Measurements from ENCODE around the gene SLC6A6. TPM values are rescaled to one million over a fixed set of nuclear protein-coding genes. Genes with fewer than 3 reads are reported as not detected.

SLC6A6 gene
- polyA plus RNA-seq, 4 donors = 6.9 to 24.1 (median 9.7) TPM

- WGBS, 3 donors = 52 to 68% (median 65%) methylated on average over 5 of the region's 5 CpGs
- no peak for FAIRE-seq
- Histone ChIP-seq H3K4me1 (ENCODE audit: control insufficient read depth in 3 of 3, insufficient read depth in 2 of 3, low read depth in 1 of 3, low read length in 2 of 3) (no peaks in the 10 kb centered on the region), H3K27ac (ENCODE audit: low read depth in 1 of 3, low read length in 2 of 3) (no peak overlapping the region), H3K27me3 (ENCODE audit: control insufficient read depth in 3 of 3, insufficient read depth in 3 of 3, low read length in 3 of 3) (no peaks in the 10 kb centered on the region), H3K4me3 (ENCODE audit: low read depth in 1 of 3, low read length in 3 of 3) (no peak overlapping the region), H3K9me3 (ENCODE audit: control insufficient read depth in 2 of 2, insufficient read depth in 1 of 2, low read depth in 1 of 2, low read length in 1 of 2) (peaks cover 0 to 6% of the 10 kb centered on the region in 2 donors), H3K36me3 (ENCODE audit: control insufficient read depth in 3 of 3, insufficient read depth in 2 of 3, low read depth in 1 of 3, low read length in 3 of 3) (no peaks in the 10 kb centered on the region)
- no peak for DNase-seq
These were observed 12.7 kb upstream of the SLC6A6 start for GRCh38 chr3:14389716-14390115.

- no peak for DNase-seq
- H3K9me3 ChIP-seq (ENCODE audit: control insufficient read depth in 2 of 2, insufficient read depth in 1 of 2, low read depth in 1 of 2, low read length in 1 of 2) = no peaks in the 10 kb centered on the region
- H3K27ac ChIP-seq (ENCODE audit: low read depth in 1 of 3, low read length in 2 of 3) = no peak overlapping the region
- no peaks in the 10 kb centered on the region for H3K27me3 ChIP-seq (ENCODE audit: control insufficient read depth in 3 of 3, insufficient read depth in 3 of 3, low read length in 3 of 3)
- WGBS, 3 donors = 23 to 38% (median 33%) methylated on average over 4 of the region's 4 CpGs
- FAIRE-seq = no peak
- no peak overlapping the region for H3K4me3 ChIP-seq (ENCODE audit: low read depth in 1 of 3, low read length in 3 of 3)
- no peaks in the 10 kb centered on the region for H3K4me1 ChIP-seq (ENCODE audit: control insufficient read depth in 3 of 3, insufficient read depth in 2 of 3, low read depth in 1 of 3, low read length in 2 of 3)
- H3K36me3 ChIP-seq (ENCODE audit: control insufficient read depth in 3 of 3, insufficient read depth in 2 of 3, low read depth in 1 of 3, low read length in 3 of 3) = no peaks in the 10 kb centered on the region
These were observed 11.4 kb upstream of the SLC6A6 start for GRCh38 chr3:14391033-14391432.

DNA sequence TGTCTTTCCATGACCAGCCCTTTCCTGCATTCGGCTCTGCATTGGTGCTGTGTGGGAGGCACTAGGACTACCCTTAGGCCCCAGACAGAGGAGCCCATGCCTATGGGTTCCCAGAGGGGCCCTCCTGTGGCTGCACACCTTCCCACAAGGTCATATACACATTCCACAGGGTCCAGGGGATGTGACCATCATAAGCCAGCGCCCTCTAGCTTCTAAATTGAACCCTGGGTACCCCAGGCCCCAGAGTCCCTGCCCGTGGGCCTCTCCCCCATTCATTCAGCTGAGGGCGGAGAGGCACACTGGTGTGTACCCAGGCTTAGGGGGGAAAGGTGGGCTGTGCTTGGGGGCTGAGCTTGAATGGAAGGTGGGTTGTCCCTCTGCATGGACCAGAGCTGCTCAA, 10.2 kb upstream of the SLC6A6 start:
- WGBS, 3 donors = 85 to 91% (median 89%) methylated on average over 4 of the region's 4 CpGs
- no peak overlapping the region for H3K4me3 ChIP-seq (ENCODE audit: low read depth in 1 of 3, low read length in 3 of 3)
- H3K27ac ChIP-seq (ENCODE audit: low read depth in 1 of 3, low read length in 2 of 3) = no peak overlapping the region
- H3K36me3 ChIP-seq (ENCODE audit: control insufficient read depth in 3 of 3, insufficient read depth in 2 of 3, low read depth in 1 of 3, low read length in 3 of 3) = no peaks in the 10 kb centered on the region
- no peak for DNase-seq
- H3K9me3 ChIP-seq (ENCODE audit: control insufficient read depth in 2 of 2, insufficient read depth in 1 of 2, low read depth in 1 of 2, low read length in 1 of 2) = no peaks in the 10 kb centered on the region
- H3K27me3 ChIP-seq (ENCODE audit: control insufficient read depth in 3 of 3, insufficient read depth in 3 of 3, low read length in 3 of 3) = no peaks in the 10 kb centered on the region
- no peak for FAIRE-seq
- H3K4me1 ChIP-seq (ENCODE audit: control insufficient read depth in 3 of 3, insufficient read depth in 2 of 3, low read depth in 1 of 3, low read length in 2 of 3) = no peaks in the 10 kb centered on the region

DNA sequence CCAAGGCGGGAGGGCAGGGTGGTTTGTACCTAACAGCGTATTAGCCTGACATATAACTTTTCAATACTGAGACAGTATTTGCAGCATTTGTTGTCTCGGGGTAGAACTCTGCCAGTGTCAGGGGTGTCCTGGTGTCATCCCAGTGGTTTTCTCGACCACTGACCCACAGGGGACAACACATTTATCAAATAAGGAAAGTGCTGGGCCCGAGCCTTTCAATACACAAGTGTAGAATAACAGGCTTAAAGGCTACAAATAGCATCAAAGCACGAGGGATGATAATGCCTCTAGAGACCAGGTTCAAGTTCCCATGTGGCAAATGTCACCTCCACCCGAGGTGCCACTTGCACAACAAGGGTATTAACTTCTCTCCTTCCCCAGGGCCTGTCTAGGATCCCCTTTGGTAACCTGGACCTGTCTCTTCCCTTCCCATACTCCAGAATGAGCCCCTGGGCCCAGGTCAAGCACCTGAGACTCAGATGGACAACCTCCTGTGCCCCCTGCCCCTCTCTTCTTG, 9.5 kb upstream of the SLC6A6 start:
- WGBS, 3 donors = 84 to 91% (median 86%) methylated on average over 7 of the region's 7 CpGs
- Histone ChIP-seq H3K36me3 (ENCODE audit: control insufficient read depth in 3 of 3, insufficient read depth in 2 of 3, low read depth in 1 of 3, low read length in 3 of 3) (no peaks in the 10 kb centered on the region), H3K27me3 (ENCODE audit: control insufficient read depth in 3 of 3, insufficient read depth in 3 of 3, low read length in 3 of 3) (no peaks in the 10 kb centered on the region), H3K4me1 (ENCODE audit: control insufficient read depth in 3 of 3, insufficient read depth in 2 of 3, low read depth in 1 of 3, low read length in 2 of 3) (no peaks in the 10 kb centered on the region), H3K4me3 (ENCODE audit: low read depth in 1 of 3, low read length in 3 of 3) (no peak overlapping the region), H3K9me3 (ENCODE audit: control insufficient read depth in 2 of 2, insufficient read depth in 1 of 2, low read depth in 1 of 2, low read length in 1 of 2) (no peaks in the 10 kb centered on the region), H3K27ac (ENCODE audit: low read depth in 1 of 3, low read length in 2 of 3) (peak overlapping the region in 1 of 3 donors; percentile 14)
- FAIRE-seq = no peak
- DNase-seq = no peak

DNA sequence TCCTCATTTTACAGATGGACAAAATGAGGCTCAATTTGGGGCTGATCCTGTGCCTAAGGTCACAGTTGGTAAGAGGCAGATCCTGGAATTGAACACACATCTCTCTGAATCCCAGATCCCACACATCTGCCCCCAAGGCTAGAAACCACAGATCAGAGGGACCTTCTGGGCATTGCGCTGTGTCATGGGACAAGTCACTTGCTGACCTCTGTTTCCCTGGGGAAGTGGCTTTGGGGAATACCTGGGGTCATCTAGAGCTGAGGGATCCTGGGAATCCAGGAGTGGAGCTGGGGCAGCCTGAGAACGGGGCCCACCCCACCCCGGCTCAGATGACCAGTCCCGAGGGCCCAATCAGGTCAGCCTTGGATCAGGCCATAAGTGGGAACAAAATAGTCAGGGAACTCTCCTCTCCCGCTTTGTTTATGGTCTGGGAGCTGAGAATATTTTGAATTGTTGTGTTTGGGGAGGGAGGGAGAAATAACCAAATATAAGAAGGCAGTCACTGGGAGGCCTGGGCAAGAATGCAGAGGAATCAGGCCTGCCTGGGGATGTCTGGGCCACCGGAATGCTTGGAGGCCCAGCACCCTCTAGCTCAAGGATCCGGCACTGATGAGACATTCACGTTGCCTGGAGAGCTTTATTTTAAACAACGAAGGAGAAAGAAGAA, 8.8 kb upstream of the SLC6A6 start:
- FAIRE-seq (no peak), DNase-seq (no peak)
- H3K27ac ChIP-seq (ENCODE audit: low read depth in 1 of 3, low read length in 2 of 3) = peak overlapping the region in 1 of 3 donors; percentile 50
- no peak overlapping the region for H3K4me3 ChIP-seq (ENCODE audit: low read depth in 1 of 3, low read length in 3 of 3)
- H3K27me3 ChIP-seq (ENCODE audit: control insufficient read depth in 3 of 3, insufficient read depth in 3 of 3, low read length in 3 of 3) = no peaks in the 10 kb centered on the region
- H3K36me3 ChIP-seq (ENCODE audit: control insufficient read depth in 3 of 3, insufficient read depth in 2 of 3, low read depth in 1 of 3, low read length in 3 of 3) = no peaks in the 10 kb centered on the region
- H3K9me3 ChIP-seq (ENCODE audit: control insufficient read depth in 2 of 2, insufficient read depth in 1 of 2, low read depth in 1 of 2, low read length in 1 of 2) = no peaks in the 10 kb centered on the region
- 79 to 90% (median 81%) methylated on average over 9 of the region's 9 CpGs for WGBS, 3 donors
- H3K4me1 ChIP-seq (ENCODE audit: control insufficient read depth in 3 of 3, insufficient read depth in 2 of 3, low read depth in 1 of 3, low read length in 2 of 3) = no peaks in the 10 kb centered on the region

DNA sequence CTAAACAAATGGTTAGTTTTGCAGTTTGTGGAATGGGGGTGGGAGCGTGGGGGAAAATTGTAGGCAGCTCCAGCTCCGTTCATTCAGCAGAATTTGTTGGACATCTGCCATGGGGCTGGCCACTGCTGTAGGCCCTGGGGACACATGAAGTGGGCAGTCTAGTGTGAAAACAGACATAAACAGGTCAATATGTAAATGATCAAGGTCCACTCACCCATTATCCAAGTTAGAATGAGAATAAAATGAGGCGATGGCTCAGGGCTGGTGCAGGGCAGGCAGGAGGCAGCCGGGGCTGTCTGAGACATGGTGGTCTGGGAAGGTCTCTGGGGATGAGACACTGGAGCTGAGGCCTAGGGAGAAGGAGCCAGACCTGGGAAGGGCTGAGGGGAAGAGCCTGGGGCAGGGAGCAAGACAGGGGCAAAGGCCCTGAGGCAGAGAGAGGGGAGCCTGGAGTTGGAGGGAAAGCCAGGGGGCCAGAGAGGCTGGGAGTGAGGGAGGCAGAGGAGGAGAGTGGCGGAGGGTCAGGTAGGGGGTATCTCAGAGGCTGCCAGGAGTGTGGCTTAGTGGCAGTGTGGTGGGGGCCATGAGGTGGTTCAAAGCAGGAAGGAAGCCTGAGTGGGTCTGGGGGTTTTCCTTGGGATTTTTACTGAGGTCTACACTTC, 6.2 kb upstream of the SLC6A6 start:
- Histone ChIP-seq H3K27me3 (ENCODE audit: control insufficient read depth in 3 of 3, insufficient read depth in 3 of 3, low read length in 3 of 3) (no peaks in the 10 kb centered on the region), H3K27ac (ENCODE audit: low read depth in 1 of 3, low read length in 2 of 3) (no peak overlapping the region), H3K9me3 (ENCODE audit: control insufficient read depth in 2 of 2, insufficient read depth in 1 of 2, low read depth in 1 of 2, low read length in 1 of 2) (no peaks in the 10 kb centered on the region), H3K4me1 (ENCODE audit: control insufficient read depth in 3 of 3, insufficient read depth in 2 of 3, low read depth in 1 of 3, low read length in 2 of 3) (no peaks in the 10 kb centered on the region), H3K36me3 (ENCODE audit: control insufficient read depth in 3 of 3, insufficient read depth in 2 of 3, low read depth in 1 of 3, low read length in 3 of 3) (no peaks in the 10 kb centered on the region), H3K4me3 (ENCODE audit: low read depth in 1 of 3, low read length in 3 of 3) (no peak overlapping the region)
- FAIRE-seq (no peak), DNase-seq (no peak)
- WGBS, 3 donors = 79 to 85% (median 82%) methylated on average over 5 of the region's 5 CpGs

- no peak overlapping the region for H3K27ac ChIP-seq (ENCODE audit: low read depth in 1 of 3, low read length in 2 of 3)
- FAIRE-seq = no peak
- DNase-seq = peak in 1 of 2 donors; percentile 66
- H3K4me1 ChIP-seq (ENCODE audit: control insufficient read depth in 3 of 3, insufficient read depth in 2 of 3, low read depth in 1 of 3, low read length in 2 of 3) = peaks cover 0 to 4% (median 0%) of the 10 kb centered on the region in 3 donors
- no peaks in the 10 kb centered on the region for H3K27me3 ChIP-seq (ENCODE audit: control insufficient read depth in 3 of 3, insufficient read depth in 3 of 3, low read length in 3 of 3)
- H3K36me3 ChIP-seq (ENCODE audit: control insufficient read depth in 3 of 3, insufficient read depth in 2 of 3, low read depth in 1 of 3, low read length in 3 of 3) = no peaks in the 10 kb centered on the region
- 17 to 64% (median 40%) methylated on average over 4 of the region's 4 CpGs for WGBS, 3 donors
- H3K4me3 ChIP-seq (ENCODE audit: low read depth in 1 of 3, low read length in 3 of 3) = no peak overlapping the region
- H3K9me3 ChIP-seq (ENCODE audit: control insufficient read depth in 2 of 2, insufficient read depth in 1 of 2, low read depth in 1 of 2, low read length in 1 of 2) = no peaks in the 10 kb centered on the region
These were observed 5.4 kb upstream of the SLC6A6 start for GRCh38 chr3:14397046-14397445.

- WGBS, 3 donors = 54 to 64% (median 63%) methylated on average over 3 of the region's 3 CpGs
- H3K36me3 ChIP-seq (ENCODE audit: control insufficient read depth in 3 of 3, insufficient read depth in 2 of 3, low read depth in 1 of 3, low read length in 3 of 3) = no peaks in the 10 kb centered on the region
- H3K4me3 ChIP-seq (ENCODE audit: low read depth in 1 of 3, low read length in 3 of 3) = no peak overlapping the region
- DNase-seq = peak in 1 of 2 donors; percentile 30
- peaks cover 0 to 4% (median 0%) of the 10 kb centered on the region in 3 donors for H3K4me1 ChIP-seq (ENCODE audit: control insufficient read depth in 3 of 3, insufficient read depth in 2 of 3, low read depth in 1 of 3, low read length in 2 of 3)
- no peak for FAIRE-seq
- no peaks in the 10 kb centered on the region for H3K27me3 ChIP-seq (ENCODE audit: control insufficient read depth in 3 of 3, insufficient read depth in 3 of 3, low read length in 3 of 3)
- no peaks in the 10 kb centered on the region for H3K9me3 ChIP-seq (ENCODE audit: control insufficient read depth in 2 of 2, insufficient read depth in 1 of 2, low read depth in 1 of 2, low read length in 1 of 2)
- no peak overlapping the region for H3K27ac ChIP-seq (ENCODE audit: low read depth in 1 of 3, low read length in 2 of 3)
These were observed 4.9 kb upstream of the SLC6A6 start for GRCh38 chr3:14397531-14397930.
